WTC11 (cell line): ENCODE results near the gene TRIM16. TPM values are rescaled to one million over a fixed set of nuclear protein-coding genes. Genes with fewer than 3 reads are reported as not detected.

ENCODE experiments used
- ATAC-seq: fragments of 200-7000 bp; cut with Tn5 transposase; 2 replicates; pipeline ENCODE4 v1.10.0; 2021; ENCODE audit warnings: mild to moderate bottlenecking, moderate library complexity
- CTCF ChIA-PET: fragments of 300-600 bp; sonication (Branson Sonifier 250); formaldehyde crosslinking; loops from one replicate; lab custom pipeline; 2021; ENCODE audit warnings: antibody characterized with exemption; lab: Charles Lee
- POLR2A ChIA-PET: fragments of 350-600 bp; sonication (Branson Sonifier 250); formaldehyde crosslinking; loops from one replicate; lab custom pipeline; 2021; ENCODE audit warnings: antibody characterized with exemption; lab: Charles Lee
- DNase-seq: peaks from one replicate; pipeline ENCODE4 v3.0.0; 2021; ENCODE audit warnings: low spot score
- H3K27ac Mint-ChIP-seq: 2 replicates; pipeline ENCODE4 v1.8.0; 2021; ENCODE audit warnings: mixed read lengths
- H3K27me3 Mint-ChIP-seq: 2 replicates; pipeline ENCODE4 v1.8.0; 2021; ENCODE audit warnings: low read depth, mild to moderate bottlenecking, moderate library complexity, mixed read lengths
- H3K36me3 Mint-ChIP-seq: 2 replicates; pipeline ENCODE4 v1.8.0; 2021; ENCODE audit warnings: mixed read lengths
- H3K4me1 Mint-ChIP-seq: 2 replicates; pipeline ENCODE4 v1.8.0; 2022; ENCODE audit warnings: mixed read lengths
- H3K4me3 Mint-ChIP-seq: 2 replicates; pipeline ENCODE4 v1.8.0; 2021; ENCODE audit warnings: mild to moderate bottlenecking, moderate library complexity, mixed read lengths
- H3K9me3 Mint-ChIP-seq: 2 replicates; pipeline ENCODE4 v1.8.0; 2021; ENCODE audit warnings: mixed read lengths
- AFF4 ChIP-seq: sonication (generic); formaldehyde crosslinking; IDR thresholded peaks from 2 replicates; pipeline ENCODE4 v1.8.1; 2023; ENCODE audit warnings: mild to moderate bottlenecking, missing genetic modification reagents, borderline replicate concordance
- ATF2 ChIP-seq: sonication (generic); formaldehyde crosslinking; IDR thresholded peaks from 2 replicates; pipeline ENCODE4 v1.8.1; 2022; ENCODE audit warnings: low read depth, missing genetic modification reagents, borderline replicate concordance
- ATF6 ChIP-seq: sonication (generic); formaldehyde crosslinking; IDR thresholded peaks from 2 replicates; pipeline ENCODE4 v1.8.1; 2023; ENCODE audit warnings: mild to moderate bottlenecking, missing genetic modification reagents
- EMX1 ChIP-seq: fragments of 250-450 bp; sonication (Bioruptor Pico); IDR thresholded peaks from 2 replicates; pipeline ENCODE4 v1.8.0; 2021; ENCODE audit warnings: mild to moderate bottlenecking
- ETV6 ChIP-seq: sonication (generic); formaldehyde crosslinking; IDR thresholded peaks from 2 replicates; pipeline ENCODE4 v1.8.1; 2022; ENCODE audit warnings: mild to moderate bottlenecking, missing genetic modification reagents
- FOXP4 ChIP-seq: sonication (generic); formaldehyde crosslinking; IDR thresholded peaks from 2 replicates; pipeline ENCODE4 v1.8.0; 2022; ENCODE audit warnings: mild to moderate bottlenecking, missing genetic modification reagents
- GABPB1 ChIP-seq: sonication (generic); formaldehyde crosslinking; IDR thresholded peaks from 2 replicates; pipeline ENCODE4 v1.8.1; 2023; ENCODE audit warnings: mild to moderate bottlenecking, missing genetic modification reagents
- GTF2I ChIP-seq: fragments of 250-450 bp; sonication (Bioruptor Pico); conservative IDR thresholded peaks from 2 replicates; pipeline ENCODE4 v1.4.0; 2021; ENCODE audit warnings: mild to moderate bottlenecking
- HMGA2 ChIP-seq: fragments of 250-450 bp; sonication (Bioruptor Pico); IDR thresholded peaks from 2 replicates; pipeline ENCODE4 v1.4.0; 2021; ENCODE audit warnings: mild to moderate bottlenecking, moderate library complexity
- MAX ChIP-seq: sonication (generic); formaldehyde crosslinking; IDR thresholded peaks from 2 replicates; pipeline ENCODE4 v1.8.0; 2022; ENCODE audit warnings: mild to moderate bottlenecking, missing genetic modification reagents
- MYBL2 ChIP-seq: sonication (generic); formaldehyde crosslinking; IDR thresholded peaks from 2 replicates; pipeline ENCODE4 v1.8.1; 2023; ENCODE audit warnings: mild to moderate bottlenecking, moderate library complexity, missing genetic modification reagents
- NFATC4 ChIP-seq: fragments of 250-450 bp; sonication (Bioruptor Pico); IDR thresholded peaks from 2 replicates; pipeline ENCODE4 v1.9.0; 2021; ENCODE audit warnings: mild to moderate bottlenecking
- SMAD4 ChIP-seq: sonication (generic); formaldehyde crosslinking; IDR thresholded peaks from 2 replicates; pipeline ENCODE4 v1.8.0; 2022; ENCODE audit warnings: mild to moderate bottlenecking, missing genetic modification reagents
- SOX15 ChIP-seq: fragments of 250-450 bp; sonication (Bioruptor Pico); IDR thresholded peaks from 2 replicates; pipeline ENCODE4 v1.9.0; 2021; ENCODE audit warnings: mild to moderate bottlenecking
- SP1 ChIP-seq: sonication (generic); formaldehyde crosslinking; conservative IDR thresholded peaks from 2 replicates; pipeline ENCODE4 v1.8.1; 2022; ENCODE audit warnings: missing genetic modification reagents
- TCF7 ChIP-seq: sonication (generic); formaldehyde crosslinking; IDR thresholded peaks from 2 replicates; pipeline ENCODE4 v1.8.0; 2022; ENCODE audit warnings: mild to moderate bottlenecking, low read depth, missing genetic modification reagents, moderate library complexity
- TEAD4 ChIP-seq: sonication (generic); formaldehyde crosslinking; IDR thresholded peaks from 2 replicates; pipeline ENCODE4 v1.8.0; 2022; ENCODE audit warnings: mild to moderate bottlenecking, missing genetic modification reagents
- USF1 ChIP-seq: sonication (generic); formaldehyde crosslinking; IDR thresholded peaks from 2 replicates; pipeline ENCODE4 v1.8.0; 2022; ENCODE audit warnings: mild to moderate bottlenecking, missing genetic modification reagents
- ZBTB21 ChIP-seq: sonication (generic); formaldehyde crosslinking; IDR thresholded peaks from 2 replicates; pipeline ENCODE4 v1.8.1; 2023; ENCODE audit warnings: mild to moderate bottlenecking, missing genetic modification reagents, borderline replicate concordance
- ZNF317 ChIP-seq: sonication (generic); formaldehyde crosslinking; IDR thresholded peaks from 2 replicates; pipeline ENCODE4 v1.8.1; 2023; ENCODE audit warnings: low read depth, mild to moderate bottlenecking, moderate library complexity, missing genetic modification reagents, borderline replicate concordance
- ZNF396 ChIP-seq: fragments of 250-450 bp; sonication (Bioruptor Pico); IDR thresholded peaks from 2 replicates; pipeline ENCODE4 v1.8.0; 2021; ENCODE audit warnings: mild to moderate bottlenecking, moderate library complexity, borderline replicate concordance
- ZNF423 ChIP-seq: fragments of 250-450 bp; sonication (Bioruptor Pico); IDR thresholded peaks from 2 replicates; pipeline ENCODE4 v2.1.2; 2022; ENCODE audit warnings: mild to moderate bottlenecking, moderate library complexity
- ZNF512 ChIP-seq: sonication (generic); formaldehyde crosslinking; IDR thresholded peaks from 2 replicates; pipeline ENCODE4 v1.8.1; 2022; ENCODE audit warnings: missing genetic modification reagents, borderline replicate concordance
- ZSCAN18 ChIP-seq: fragments of 250-450 bp; sonication (Bioruptor Pico); IDR thresholded peaks from 2 replicates; pipeline ENCODE4 v2.1.2; 2022; ENCODE audit warnings: mild to moderate bottlenecking, moderate library complexity
- total RNA-seq: library from RNA; stranded (reverse); gene quantifications from 3 replicates; pipeline ENCODE4 v1.2.3, GENCODE V29; 2021

TRIM16 gene
- total RNA-seq, 1 experiment from 2014 or later, result 20.6 TPM

- ATAC-seq, result no peak
- H3K27me3 Mint-ChIP-seq, result no peaks in the 10 kb centered on the region
- TF ChIP-seq ZBTB21, result no peak
- TF ChIP-seq ZNF423 (CRISPR knock-in tag), result no peak
- TF ChIP-seq ATF2 (CRISPR knock-in tag), result no peak
- TF ChIP-seq ZNF317, result no peak
- TF ChIP-seq MYBL2 (CRISPR knock-in tag), result no peak
- TF ChIP-seq SOX15 (CRISPR knock-in tag), result no peak
- no peak for TF ChIP-seq AFF4
- no peak for TF ChIP-seq SMAD4 (CRISPR knock-in tag)
- TF ChIP-seq FOXP4, result no peak
- no peak for TF ChIP-seq USF1 (CRISPR knock-in tag)
- TF ChIP-seq SP1, result no peak
- TF ChIP-seq ETV6, result no peak
- no peak for TF ChIP-seq GABPB1 (CRISPR knock-in tag)
- TF ChIP-seq EMX1 (CRISPR knock-in tag), result no peak
- no peak for TF ChIP-seq TCF7
- TF ChIP-seq, all 79 proteins: peak for 0
- POLR2A ChIA-PET, result no interaction called here
- Mint-ChIP-seq H3K4me1 (peaks cover 14% of the 10 kb centered on the region), H3K4me3 (no peak overlapping the region), H3K9me3 (no peaks in the 10 kb centered on the region), H3K36me3 (peaks cover 33% of the 10 kb centered on the region), H3K27ac (no peak overlapping the region)
- no peak for DNase-seq
- CTCF ChIA-PET, result no interaction called here
Observed at GRCh38 chr17:15660077-15660476, 24.0 kb downstream of the TRIM16 start.

- H3K9me3 Mint-ChIP-seq, result no peaks in the 10 kb centered on the region
- no peaks in the 10 kb centered on the region for H3K27me3 Mint-ChIP-seq
- peaks cover 18% of the 10 kb centered on the region for H3K4me1 Mint-ChIP-seq
- peak; percentile 38; the same call in 1 of the 2 replicates for ATAC-seq
- no peak overlapping the region; the same call in 1 of the 2 replicates for H3K27ac Mint-ChIP-seq
- DNase-seq, result no peak
- CTCF ChIA-PET, result no interaction called here
- H3K36me3 Mint-ChIP-seq, result peaks cover 33% of the 10 kb centered on the region
- TF ChIP-seq NFATC4 (CRISPR knock-in tag) (no peak), ZNF396 (no peak), ATF6 (CRISPR knock-in tag) (no peak), MAX (CRISPR knock-in tag) (no peak), TEAD4 (CRISPR knock-in tag) (no peak), ETV6 (no peak), ZNF512 (CRISPR knock-in tag) (no peak), ZSCAN18 (no peak), GTF2I (CRISPR knock-in tag) (no peak), HMGA2 (CRISPR knock-in tag) (no peak)
- POLR2A ChIA-PET, result no interaction called here
- no peak overlapping the region for H3K4me3 Mint-ChIP-seq
Observed at GRCh38 chr17:15659663-15660062, 24.4 kb downstream of the TRIM16 start.
